HepG2 (cell line): Measurements from ENCODE around the gene GTPBP6. TPM values are rescaled to one million over a fixed set of nuclear protein-coding genes. Genes with fewer than 3 reads are reported as not detected.

Source experiments
- AGO1 ChIP-seq: fragments of 200-400 bp; formaldehyde crosslinking; IDR thresholded peaks from 2 replicates; pipeline ENCODE4 v1.6.1; 2017; ENCODE audit warnings: mild to moderate bottlenecking, low read depth, low read length, moderate library complexity; ENCODE audit not compliant: poor library complexity, severe bottlenecking
- AGO2 ChIP-seq: fragments of 200-400 bp; formaldehyde crosslinking; optimal IDR thresholded peaks from 2 replicates; pipeline ENCODE3; 2017; ENCODE audit warnings: mild to moderate bottlenecking, low read depth, low read length, moderate library complexity
- DNMT1 ChIP-seq: sonication (generic); formaldehyde crosslinking; IDR thresholded peaks from 2 replicates; pipeline ENCODE4 v1.5.1; 2020; ENCODE audit warnings: mild to moderate bottlenecking, missing genetic modification reagents
- FOXK1 ChIP-seq: sonication (generic); formaldehyde crosslinking; IDR thresholded peaks from 2 replicates; pipeline ENCODE4 v1.4.0; 2020; ENCODE audit warnings: low read depth, missing genetic modification reagents, borderline replicate concordance
- GLI4 ChIP-seq: sonication (generic); formaldehyde crosslinking; IDR thresholded peaks from 2 replicates; pipeline ENCODE4 v1.5.1; 2020; ENCODE audit warnings: missing genetic modification reagents, mild to moderate bottlenecking, moderate library complexity, borderline replicate concordance
- HHEX ChIP-seq: IDR thresholded peaks from 2 replicates; pipeline ENCODE4 v1.6.1; 2016; ENCODE audit warnings: control low read depth
- HNRNPLL ChIP-seq: fragments of 200-400 bp; formaldehyde crosslinking; IDR thresholded peaks from 2 replicates; pipeline ENCODE4 v1.6.1; 2017; ENCODE audit warnings: mild to moderate bottlenecking, low read depth, low read length; ENCODE audit not compliant: poor library complexity, severe bottlenecking
- IRX3 ChIP-seq: sonication (generic); formaldehyde crosslinking; IDR thresholded peaks from 2 replicates; pipeline ENCODE4 v1.8.1; 2023; ENCODE audit warnings: mild to moderate bottlenecking, low read depth, missing genetic modification reagents, borderline replicate concordance
- KDM2A ChIP-seq: sonication (generic); formaldehyde crosslinking; IDR thresholded peaks from 2 replicates; pipeline ENCODE4 v1.4.0; 2020; ENCODE audit warnings: low read depth, missing genetic modification reagents, borderline replicate concordance
- NKX3-1 ChIP-seq: sonication (generic); formaldehyde crosslinking; IDR thresholded peaks from 2 replicates; pipeline ENCODE4 v1.5.0; 2020; ENCODE audit warnings: missing genetic modification reagents
- PHF21A ChIP-seq: sonication (generic); formaldehyde crosslinking; IDR thresholded peaks from 2 replicates; pipeline ENCODE4 v1.5.0; 2020; ENCODE audit warnings: mild to moderate bottlenecking, missing genetic modification reagents
- PLRG1 ChIP-seq: fragments of 450-650 bp; conservative IDR thresholded peaks from 2 replicates; pipeline ENCODE4 v1.6.1; 2016
- RAD51 ChIP-seq: fragments of 450-650 bp; IDR thresholded peaks from 2 replicates; pipeline ENCODE4 v1.6.1; 2016; ENCODE audit warnings: borderline replicate concordance
- SMAD1 ChIP-seq: sonication (generic); formaldehyde crosslinking; IDR thresholded peaks from 2 replicates; pipeline ENCODE4 v1.4.0; 2020; ENCODE audit warnings: missing genetic modification reagents, low read depth, mild to moderate bottlenecking, borderline replicate concordance
- TBX3 ChIP-seq: fragments of 450-650 bp; IDR thresholded peaks from 2 replicates; pipeline ENCODE4 v1.6.1; 2017; ENCODE audit warnings: antibody characterized with exemption, mild to moderate bottlenecking, inconsistent platforms, borderline replicate concordance
- ZC3H13 ChIP-seq: sonication (generic); formaldehyde crosslinking; IDR thresholded peaks from 2 replicates; pipeline ENCODE4 v1.8.1; 2023; ENCODE audit warnings: mild to moderate bottlenecking, missing genetic modification reagents, moderate library complexity
- ZFYVE20 ChIP-seq: sonication (generic); formaldehyde crosslinking; IDR thresholded peaks from 2 replicates; pipeline ENCODE4 v1.8.0; 2023; ENCODE audit warnings: low read depth, mild to moderate bottlenecking, moderate library complexity, missing genetic modification reagents, borderline replicate concordance
- ZNF143 ChIP-seq: sonication (generic); formaldehyde crosslinking; IDR thresholded peaks from 2 replicates; pipeline ENCODE4 v1.4.0; 2020; ENCODE audit warnings: missing genetic modification reagents
- ZNF543 ChIP-seq: sonication (generic); formaldehyde crosslinking; IDR thresholded peaks from 2 replicates; pipeline ENCODE4 v1.4.0; 2020; ENCODE audit warnings: mild to moderate bottlenecking, missing genetic modification reagents
- ZNF672 ChIP-seq: sonication (generic); formaldehyde crosslinking; IDR thresholded peaks from 2 replicates; pipeline ENCODE4 v1.8.1; 2022; ENCODE audit warnings: missing genetic modification reagents
- ZNF772 ChIP-seq: sonication (generic); formaldehyde crosslinking; IDR thresholded peaks from 2 replicates; pipeline ENCODE4 v1.5.0; 2020; ENCODE audit warnings: mild to moderate bottlenecking, missing genetic modification reagents
- ZNF782 ChIP-seq: sonication (generic); formaldehyde crosslinking; IDR thresholded peaks from 2 replicates; pipeline ENCODE4 v1.4.0; 2020; ENCODE audit warnings: missing genetic modification reagents, mild to moderate bottlenecking, borderline replicate concordance
- polyA plus RNA-seq, 8 experiments: library from polyadenylated mRNA; depleted of rRNA in 3 of 8; stranded (reverse) in 7 of 8; unstranded in 1 of 8; fragments of >200 nt; fragmentation: Illumina TruSeq in 4 of 8; extraction: Trizol in 4 of 8; gene quantifications; 2 replicates each; pipeline versions ENCODE4 v1.2.1 to v1.2.3, GENCODE V29; 2011 to 2016; ENCODE audit warnings: low read depth in 4 of 8, missing spikeins in 1 of 8, mixed read lengths in 1 of 8; ENCODE audit not compliant: insufficient read depth in 1 of 8
- total RNA-seq, 5 experiments: library from RNA; depleted of rRNA; stranded (reverse); fragments of >200 nt; fragmentation: Illumina TruSeq; extraction: Trizol; gene quantifications; 2 replicates each; pipeline ENCODE4 v1.2.3, GENCODE V29; 2016; ENCODE audit warnings: low read depth in 1 of 5
- TF ChIP-seq, protein P1 (sequence below): sonication (generic); formaldehyde crosslinking; IDR thresholded peaks from 2 replicates; pipeline ENCODE4 v1.4.0; 2020; ENCODE audit warnings: missing genetic modification reagents
- TF ChIP-seq, protein P2 (sequence below): IDR thresholded peaks from 2 replicates; pipeline ENCODE4 v1.6.1; 2012; ENCODE audit warnings: inconsistent platforms
- TF ChIP-seq, protein P3 (sequence below): IDR thresholded peaks from 2 replicates; pipeline ENCODE4 v1.6.1; 2016

The GTPBP6 gene
- total and polyA plus RNA-seq, 2 of the 13 experiments (the other 11 are each of a cell fraction or from before 2014, with no cell fraction given) = 20.2 to 39.6 TPM

DNA sequence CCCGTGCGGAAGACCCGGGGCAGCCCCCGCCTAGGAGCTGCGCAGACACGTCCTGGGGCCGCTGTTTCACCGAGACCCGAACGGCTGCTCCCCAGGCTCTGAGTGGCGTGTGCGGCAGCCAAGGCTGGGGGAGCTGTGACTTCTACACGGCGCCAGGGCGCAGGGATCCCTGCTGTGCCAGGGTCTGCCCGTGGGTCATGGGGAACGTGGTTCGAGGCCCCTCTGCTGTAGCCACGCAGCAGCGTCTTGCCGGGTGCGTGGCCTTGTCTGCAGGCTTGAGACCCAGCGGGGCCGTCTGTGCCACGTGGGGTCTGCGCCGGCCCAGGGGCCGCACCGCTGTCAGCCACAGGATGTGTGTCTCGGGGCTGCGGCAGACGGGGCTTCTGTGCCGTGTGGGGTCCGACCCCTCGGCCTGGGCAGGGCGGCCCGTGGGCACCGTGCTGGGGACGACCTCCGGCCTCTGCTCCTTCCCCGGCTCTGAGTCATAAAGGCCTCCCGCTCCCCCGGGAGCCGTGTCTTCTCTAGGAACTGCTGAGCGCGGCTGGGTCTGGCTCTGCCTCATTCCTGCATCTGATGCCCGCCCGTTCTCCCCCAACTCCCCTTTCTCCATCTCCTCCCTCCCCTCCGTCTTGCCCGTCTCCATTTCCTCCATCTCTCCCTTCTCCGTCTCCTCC is 12.7 kb upstream of the GTPBP6 start (continued):
- TF ChIP-seq DNMT1 = no peak
- no peak for TF ChIP-seq HHEX (CRISPR knock-in tag)
- no peak for TF ChIP-seq NKX3-1 (CRISPR knock-in tag)
- TF ChIP-seq ZNF772 (CRISPR knock-in tag) = no peak
- TF ChIP-seq TBX3 = no peak
- TF ChIP-seq, protein P1, sequence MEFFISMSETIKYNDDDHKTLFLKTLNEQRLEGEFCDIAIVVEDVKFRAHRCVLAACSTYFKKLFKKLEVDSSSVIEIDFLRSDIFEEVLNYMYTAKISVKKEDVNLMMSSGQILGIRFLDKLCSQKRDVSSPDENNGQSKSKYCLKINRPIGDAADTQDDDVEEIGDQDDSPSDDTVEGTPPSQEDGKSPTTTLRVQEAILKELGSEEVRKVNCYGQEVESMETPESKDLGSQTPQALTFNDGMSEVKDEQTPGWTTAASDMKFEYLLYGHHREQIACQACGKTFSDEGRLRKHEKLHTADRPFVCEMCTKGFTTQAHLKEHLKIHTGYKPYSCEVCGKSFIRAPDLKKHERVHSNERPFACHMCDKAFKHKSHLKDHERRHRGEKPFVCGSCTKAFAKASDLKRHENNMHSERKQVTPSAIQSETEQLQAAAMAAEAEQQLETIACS = no peak
- no peak for TF ChIP-seq PLRG1
- TF ChIP-seq ZNF672 (CRISPR knock-in tag) = no peak
- peak; percentile 86 for TF ChIP-seq KDM2A (CRISPR knock-in tag)
- no peak for TF ChIP-seq ZNF543 (CRISPR knock-in tag)
- TF ChIP-seq SMAD1 (CRISPR knock-in tag) = no peak
- TF ChIP-seq AGO2 = peak; percentile 79
- TF ChIP-seq ZNF782 (CRISPR knock-in tag) = no peak
- peak; percentile 43 for TF ChIP-seq AGO1
- TF ChIP-seq, protein P2, sequence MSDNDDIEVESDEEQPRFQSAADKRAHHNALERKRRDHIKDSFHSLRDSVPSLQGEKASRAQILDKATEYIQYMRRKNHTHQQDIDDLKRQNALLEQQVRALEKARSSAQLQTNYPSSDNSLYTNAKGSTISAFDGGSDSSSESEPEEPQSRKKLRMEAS = no peak
- TF ChIP-seq, protein P3, sequence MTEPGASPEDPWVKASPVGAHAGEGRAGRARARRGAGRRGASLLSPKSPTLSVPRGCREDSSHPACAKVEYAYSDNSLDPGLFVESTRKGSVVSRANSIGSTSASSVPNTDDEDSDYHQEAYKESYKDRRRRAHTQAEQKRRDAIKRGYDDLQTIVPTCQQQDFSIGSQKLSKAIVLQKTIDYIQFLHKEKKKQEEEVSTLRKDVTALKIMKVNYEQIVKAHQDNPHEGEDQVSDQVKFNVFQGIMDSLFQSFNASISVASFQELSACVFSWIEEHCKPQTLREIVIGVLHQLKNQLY (CRISPR knock-in tag) = no peak
- TF ChIP-seq GLI4 (CRISPR knock-in tag) = no peak
- TF ChIP-seq ZNF143 (CRISPR knock-in tag) = no peak
- no peak for TF ChIP-seq IRX3
- TF ChIP-seq PHF21A (CRISPR knock-in tag) = no peak
- no peak for TF ChIP-seq RAD51
- TF ChIP-seq ZFYVE20 = no peak
- TF ChIP-seq ZC3H13 (CRISPR knock-in tag) = 0 out of 2 replicates have a peak, but pooled peaks have one; percentile 50
- TF ChIP-seq HNRNPLL = no peak
- TF ChIP-seq FOXK1 = no peak
